HG03064 (cell line): ENCODE data around the gene KIFC3.
"Not testable (repeated sequence)": the region's sequence is repeated elsewhere in the genome, so short reads cannot be mapped to it uniquely, and the experiment has no call there.

Experiments used
- ATAC-seq: cut with Tn5 transposase; IDR thresholded peaks from one replicate; pipeline ENCODE4 v1.9.1; 2021; ENCODE audit warnings: low read depth; ENCODE audit not compliant: unreplicated experiment

The KIFC3 gene

DNA sequence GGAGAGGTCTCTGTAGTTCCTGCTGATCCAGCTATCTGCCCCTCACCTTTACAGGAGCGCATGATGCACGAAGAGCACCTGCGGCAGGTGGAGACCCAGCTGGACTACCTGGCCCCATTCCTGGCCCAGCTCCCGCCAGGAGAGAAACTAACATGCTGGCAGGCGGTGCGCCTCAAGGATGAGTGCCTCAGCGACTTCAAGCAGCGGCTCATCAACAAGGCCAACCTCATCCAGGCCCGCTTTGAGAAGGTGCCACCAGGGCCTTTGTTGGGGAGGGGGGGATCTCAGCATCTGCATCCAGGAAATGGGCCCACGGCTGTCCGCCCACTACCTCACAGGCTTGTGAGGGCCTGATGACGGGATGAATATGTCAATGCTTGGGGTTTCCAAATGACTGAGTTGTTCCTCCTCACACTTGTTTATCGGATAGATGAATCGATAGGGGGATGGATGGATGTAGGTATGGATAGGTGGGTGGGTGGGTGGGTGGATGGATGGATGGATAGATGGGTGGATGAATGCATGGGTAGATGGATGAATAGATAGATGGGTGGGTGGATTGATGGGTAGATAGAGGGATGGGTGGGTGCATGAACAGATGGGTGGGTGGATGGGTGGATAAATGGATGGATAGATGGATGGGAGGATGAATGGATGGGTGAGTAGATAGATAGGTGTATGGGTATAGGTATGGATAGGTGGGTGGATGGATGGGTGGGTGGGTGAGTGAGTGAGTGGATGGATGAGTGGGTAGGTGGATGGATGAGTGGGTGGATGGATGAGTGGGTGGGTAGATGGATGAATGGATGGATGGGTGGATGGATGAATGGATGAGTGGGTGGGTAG lies 73.7 kb downstream of the KIFC3 start:
- ATAC-seq = no peak

DNA sequence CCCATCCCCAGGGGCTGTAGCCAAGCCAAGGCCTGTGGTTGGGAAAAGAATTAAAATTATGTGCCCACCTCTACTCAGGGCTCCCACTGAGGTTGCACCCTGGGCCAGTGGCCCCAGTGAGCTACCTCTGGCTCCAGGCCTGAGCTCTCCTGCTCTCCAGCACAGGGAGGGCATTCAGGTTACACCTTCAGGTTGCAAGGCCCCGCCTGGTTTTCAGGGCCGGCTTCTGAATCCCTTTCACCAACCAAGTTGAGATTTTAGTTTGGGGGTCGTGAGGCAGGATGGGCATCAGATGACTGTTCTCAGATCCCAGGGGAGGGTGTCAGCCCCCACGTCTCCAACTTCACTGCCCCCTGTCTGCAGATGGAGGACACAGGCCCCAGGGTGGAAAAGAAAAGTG lies 74.7 kb downstream of the KIFC3 start:
- ATAC-seq = no peak

DNA sequence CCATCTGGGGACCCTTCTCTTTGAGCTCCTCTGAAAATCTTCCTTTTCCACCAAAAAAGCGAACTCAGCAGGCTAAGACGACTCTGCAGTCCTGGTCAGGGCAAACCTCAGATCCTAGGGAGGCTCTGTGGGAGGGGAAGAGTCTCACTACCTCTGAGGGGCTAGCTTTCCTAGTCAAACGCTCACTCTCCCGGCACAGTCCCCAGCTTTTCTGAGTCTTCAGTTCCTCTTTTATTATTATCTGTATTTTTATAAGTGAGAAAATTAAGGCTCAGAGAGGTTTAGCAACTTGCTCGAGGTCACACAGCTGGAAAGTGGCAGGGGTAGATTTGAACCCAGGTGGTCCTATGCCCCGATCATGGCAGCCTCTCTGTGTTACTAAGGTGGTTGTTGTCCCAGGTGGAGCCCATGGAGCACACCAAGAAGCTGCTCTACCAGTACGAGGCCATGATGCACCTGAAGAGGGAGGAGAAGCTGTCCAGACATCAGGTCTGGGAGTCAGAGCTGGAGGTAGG lies 75.8 kb downstream of the KIFC3 start:
- ATAC-seq = no peak

DNA sequence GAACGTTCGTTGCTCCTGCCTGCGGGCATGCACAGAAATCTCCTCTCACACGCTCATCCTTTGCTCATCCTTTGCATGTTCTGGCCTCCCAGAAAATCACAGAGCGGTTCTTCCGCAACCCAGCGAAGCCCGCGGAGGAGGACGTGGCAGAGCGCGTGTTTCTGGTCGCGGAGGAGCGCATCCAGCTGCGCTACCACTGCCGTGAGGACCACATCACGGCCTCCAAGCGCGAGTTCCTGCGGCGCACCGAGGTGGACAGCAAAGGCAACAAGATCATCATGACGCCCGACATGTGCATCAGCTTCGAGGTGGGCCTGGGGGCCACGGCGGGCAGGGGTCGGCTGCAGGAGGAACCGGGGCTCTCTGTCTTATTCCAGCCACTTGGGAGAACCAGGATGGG lies 76.3 kb downstream of the KIFC3 start:
- ATAC-seq = no peak

DNA sequence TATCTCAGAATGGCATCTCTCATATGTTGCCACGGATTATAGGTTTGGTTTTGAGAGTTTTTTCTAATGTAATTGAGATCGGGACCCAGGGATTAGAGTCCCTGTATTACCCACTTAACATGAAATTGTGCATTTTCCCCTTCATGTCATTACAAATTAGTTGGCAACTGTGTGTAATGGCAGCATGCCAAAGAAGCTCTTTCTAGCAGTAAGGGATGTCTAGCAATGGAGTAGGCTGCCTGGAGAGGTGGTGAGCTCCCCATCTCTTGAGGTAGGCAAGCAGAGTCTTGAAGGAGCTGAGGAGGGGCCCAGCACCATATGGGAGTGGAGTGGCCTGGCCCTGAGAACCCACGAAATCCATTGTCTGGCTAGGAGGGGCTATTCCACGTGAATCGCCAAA lies 76.7 kb downstream of the KIFC3 start:
- no peak for ATAC-seq

DNA sequence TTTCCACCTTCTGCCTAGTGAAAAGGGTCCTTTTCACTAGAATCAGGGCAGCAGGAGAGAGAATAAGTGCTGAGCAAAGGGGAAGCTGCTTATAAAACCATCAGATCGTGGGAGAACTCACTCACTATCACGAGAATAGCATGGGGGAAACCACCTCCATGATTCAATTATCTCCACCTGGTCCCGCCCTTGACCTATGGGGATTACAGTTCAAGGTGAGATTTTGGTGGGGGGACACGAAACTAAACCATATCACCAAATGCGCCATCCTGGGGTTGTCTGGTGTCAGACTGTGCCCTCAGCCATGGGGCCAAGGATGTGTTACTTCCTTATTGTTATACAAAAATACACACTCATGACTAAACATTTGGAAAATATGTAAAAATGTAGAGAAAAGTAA lies 77.1 kb downstream of the KIFC3 start:
- ATAC-seq = no peak

DNA sequence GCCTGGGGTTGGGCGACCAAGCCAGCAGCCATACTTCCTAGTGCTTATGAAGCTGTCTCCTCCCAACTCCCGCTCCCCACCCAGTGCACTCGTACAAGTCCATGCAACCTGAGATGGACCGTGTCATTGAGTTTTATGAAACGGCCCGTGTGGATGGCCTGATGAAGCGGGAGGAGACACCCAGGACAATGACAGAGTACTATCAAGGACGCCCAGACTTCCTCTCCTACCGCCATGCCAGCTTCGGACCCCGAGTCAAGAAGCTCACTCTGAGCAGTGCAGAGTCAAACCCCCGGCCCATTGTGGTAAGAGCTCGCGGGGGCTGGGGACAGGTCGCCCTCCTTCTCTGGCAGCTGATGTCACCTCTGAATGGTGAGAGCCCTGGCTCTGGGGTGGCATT lies 77.8 kb downstream of the KIFC3 start:
- ATAC-seq = no peak

DNA sequence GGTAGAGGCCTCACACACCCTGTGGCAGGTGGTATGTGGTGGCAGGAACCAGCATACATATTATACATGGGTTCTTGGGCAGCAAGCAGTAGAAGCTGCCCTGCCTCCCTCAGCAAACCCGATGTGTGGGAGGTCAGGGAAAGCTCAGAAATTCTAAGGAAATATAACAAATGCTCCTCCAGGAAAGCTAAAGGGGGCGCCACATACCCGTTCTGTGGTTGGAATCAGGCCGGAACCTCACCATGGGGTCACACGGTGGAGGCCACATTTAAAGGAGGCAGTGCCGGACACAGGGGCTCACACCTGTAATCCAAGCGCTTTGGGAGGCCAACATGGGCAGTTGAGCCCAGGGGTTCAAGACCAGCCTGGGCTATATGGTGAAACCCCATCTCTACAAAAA lies 79.1 kb downstream of the KIFC3 start:
- no peak for ATAC-seq

DNA sequence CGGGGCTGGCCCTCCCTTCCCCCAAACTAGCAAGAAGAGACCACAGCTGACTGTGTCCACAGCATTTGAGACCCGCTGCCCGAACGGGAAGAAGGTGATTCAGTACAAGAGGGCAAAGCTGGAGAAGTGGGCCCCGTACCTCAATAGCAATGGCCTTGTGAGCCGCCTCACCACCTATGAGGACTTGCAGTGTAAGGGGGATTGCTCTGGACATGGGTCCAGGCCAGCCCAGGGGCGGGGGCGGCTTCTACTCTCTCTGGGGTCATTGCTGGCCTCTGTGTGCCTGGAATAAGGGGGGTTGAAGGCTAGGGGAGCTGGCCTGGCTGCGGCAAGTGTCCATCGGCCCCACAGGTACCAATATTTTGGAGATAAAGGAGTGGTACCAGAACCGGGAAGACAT lies 79.6 kb downstream of the KIFC3 start:
- ATAC-seq = no peak

DNA sequence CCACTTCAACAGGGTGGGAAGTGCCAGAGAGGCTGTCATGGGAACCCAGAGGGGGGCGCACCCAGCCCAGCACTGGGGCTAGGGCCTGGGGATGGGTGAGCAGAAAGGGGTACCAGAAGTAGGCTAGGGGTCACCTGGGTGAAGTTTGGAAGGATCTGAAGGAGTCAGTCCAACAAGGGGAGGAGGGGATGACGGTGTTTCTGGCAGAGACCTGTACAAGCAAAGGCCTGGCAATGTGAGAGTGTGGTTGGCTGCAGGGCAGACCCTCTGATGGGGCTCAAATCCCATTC lies 80.1 kb downstream of the KIFC3 start:
- no peak for ATAC-seq

DNA sequence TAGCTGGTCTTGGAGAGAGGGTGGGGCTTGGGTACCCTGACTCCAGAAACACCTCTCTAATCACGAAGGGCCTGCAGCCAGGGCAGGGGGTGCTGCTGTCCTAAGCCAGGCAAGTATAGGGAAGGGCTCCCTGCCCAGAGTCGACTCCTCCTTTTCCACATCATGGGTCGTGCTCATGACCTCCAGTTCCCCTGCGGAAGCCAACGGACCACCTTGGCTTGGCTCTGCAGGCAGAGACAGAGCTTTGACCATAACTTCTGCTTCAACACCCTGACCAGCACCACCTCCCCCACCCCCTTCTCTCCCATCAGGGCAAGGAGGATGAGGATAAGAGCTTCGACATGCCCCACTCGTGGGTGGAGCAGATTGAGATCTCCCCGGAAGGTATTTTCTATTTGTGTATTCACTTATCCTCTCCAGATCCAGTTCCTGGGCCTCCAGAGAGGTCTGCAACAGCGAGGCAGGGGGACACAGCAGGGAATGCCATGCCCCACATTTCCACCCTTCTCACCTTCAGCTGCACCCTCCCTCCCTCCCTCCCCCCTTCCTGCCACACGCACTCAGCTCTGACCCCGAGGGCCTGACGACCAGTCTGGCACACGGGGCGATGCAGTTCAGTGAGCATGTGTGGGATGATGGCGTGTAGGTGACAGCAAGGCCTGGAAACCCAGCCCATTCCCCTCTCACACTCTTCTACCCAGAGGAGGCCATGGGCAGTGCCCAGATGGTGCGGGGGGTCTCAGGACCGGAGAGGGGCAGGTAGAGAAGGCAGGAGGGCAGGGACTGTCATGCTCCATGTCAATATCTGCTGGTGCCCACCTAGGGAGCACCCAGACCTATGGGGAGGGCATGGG lies 80.7 kb downstream of the KIFC3 start:
- no peak for ATAC-seq

DNA sequence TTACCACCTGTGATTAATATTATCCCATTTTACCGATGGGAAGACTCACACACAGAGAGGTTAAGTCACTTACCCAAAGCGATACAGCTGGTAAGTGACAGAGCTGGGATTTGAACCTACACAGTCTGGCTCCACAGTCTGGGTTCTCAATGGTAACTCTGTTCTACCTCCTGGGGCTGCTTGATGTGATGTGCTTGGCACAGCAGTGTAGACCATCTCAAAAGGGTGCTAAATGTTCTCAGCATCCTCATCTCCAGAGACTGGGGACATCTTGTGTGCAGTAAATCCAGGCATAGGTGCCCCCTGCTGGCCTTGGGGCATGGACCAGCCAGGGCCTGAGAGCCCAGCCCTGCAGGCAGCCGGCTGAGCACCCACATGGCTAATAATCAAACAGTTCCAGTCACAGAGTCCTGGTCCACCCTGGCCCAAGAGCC lies 82.1 kb downstream of the KIFC3 start:
- ATAC-seq = no peak

DNA sequence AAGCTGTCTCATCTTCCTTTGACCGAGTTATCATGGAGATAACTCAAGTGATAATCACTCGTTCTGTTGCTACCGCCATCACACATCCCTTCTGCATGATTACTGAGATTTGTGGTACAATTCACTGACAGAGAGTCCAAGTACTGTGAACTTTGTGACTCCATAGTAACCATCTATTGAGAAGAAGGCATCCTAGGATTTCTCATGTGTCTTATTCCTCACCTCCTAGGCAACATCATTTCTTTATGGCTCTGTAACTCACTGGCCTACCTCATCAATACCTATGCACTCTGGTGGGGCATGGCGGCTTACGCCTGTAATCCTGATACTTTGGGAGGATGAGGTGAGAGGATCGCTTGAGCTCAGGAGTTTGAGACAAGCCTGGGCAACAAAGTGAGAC lies 88.2 kb downstream of the KIFC3 start:
- ATAC-seq = no peak

DNA sequence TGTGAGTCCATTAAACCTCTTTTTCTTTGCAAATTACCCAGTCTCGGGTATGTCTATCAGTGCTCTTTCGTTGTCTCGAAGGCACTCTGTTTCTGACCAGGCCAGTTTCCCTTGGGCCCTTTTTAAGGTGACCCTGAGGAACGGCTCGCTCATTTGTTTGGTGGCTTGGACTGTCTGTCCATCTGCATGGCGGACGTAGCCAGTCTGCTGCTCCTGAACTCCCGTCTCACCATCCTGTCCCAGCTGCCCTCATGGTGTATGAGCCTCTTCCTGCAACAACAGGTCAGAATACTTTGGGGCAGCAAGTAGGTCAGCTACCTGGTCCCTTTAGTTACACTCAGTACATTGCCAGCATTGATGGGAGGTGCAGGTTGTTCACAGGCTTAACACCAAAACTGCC lies 88.7 kb downstream of the KIFC3 start:
- ATAC-seq = no peak

DNA sequence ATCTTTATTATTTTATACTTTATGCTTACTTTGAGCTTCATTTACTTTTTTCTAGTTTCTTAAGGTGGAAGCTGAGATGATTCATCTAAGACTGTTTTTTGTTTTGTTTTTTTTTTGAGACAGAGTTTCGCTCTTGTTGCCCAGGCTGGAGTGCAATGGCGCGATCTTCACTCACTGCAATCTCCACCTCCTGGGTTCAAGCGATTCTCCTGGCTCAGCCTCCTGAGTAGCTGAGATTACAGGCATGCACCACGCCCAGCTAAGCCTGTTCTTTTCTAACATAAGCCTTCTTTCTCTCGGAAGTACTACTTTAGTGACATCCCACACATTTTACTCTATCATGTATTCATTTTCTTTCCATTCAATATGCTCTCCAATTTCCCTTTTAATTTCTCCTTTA lies 89.7 kb downstream of the KIFC3 start:
- not testable (repeated sequence) for ATAC-seq

DNA sequence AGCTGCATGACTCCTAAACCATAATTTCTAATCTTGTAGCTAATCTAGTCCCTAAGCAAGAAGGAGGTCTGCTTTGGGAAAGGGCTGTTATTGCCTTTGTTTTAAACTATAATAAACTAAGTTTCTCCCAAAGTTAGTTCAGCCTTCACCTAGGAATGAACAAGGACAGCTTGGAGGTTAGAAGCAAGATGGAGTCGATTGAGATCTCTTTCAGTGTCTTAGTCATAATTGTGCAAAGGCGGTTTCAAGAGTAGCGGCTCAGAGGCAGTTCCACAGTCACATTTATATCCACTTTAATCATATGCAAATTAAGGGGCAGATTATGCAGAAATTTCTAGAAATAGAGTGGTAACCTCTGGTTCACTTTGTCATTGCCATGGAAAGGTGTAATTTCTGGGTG lies 90.3 kb downstream of the KIFC3 start:
- no peak for ATAC-seq

DNA sequence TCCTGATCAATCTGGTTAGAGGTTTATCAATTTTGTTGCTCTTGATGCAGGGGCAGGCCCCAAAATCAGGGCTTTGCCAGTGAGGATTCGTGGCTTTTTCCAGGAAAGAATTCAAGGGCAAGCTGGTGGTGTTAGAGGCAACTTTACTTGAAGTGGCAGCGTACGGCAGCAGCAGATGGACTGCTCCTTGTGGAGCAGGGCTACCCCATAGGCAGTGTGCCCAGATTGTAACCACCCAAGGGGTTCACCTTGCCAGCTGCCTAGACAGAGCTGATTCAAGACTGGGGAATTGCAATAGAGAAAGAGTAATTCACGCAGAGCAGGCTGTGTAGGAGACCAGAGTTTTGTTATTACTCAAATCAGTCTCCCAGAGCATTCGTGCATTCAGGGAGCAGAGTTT lies 90.9 kb downstream of the KIFC3 start:
- no peak for ATAC-seq

DNA sequence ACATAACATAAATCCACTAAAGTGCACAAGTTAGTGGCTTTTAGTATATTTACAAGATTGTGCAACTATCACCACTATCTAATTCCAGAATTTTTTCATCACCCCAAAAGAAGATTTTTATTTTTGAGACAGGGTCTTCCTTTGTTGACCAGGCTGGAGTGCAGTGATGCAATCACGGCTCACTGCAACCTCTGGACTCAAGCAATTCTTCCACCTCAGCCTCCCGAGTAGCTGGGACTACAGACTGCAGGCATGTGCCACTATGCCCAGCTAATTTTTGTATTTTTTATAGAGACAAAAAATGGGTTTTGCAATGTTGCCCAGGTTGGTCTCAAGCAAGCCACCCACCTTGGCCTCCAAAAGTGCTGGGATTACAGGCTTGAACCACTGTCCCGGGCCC lies 92.6 kb downstream of the KIFC3 start:
- ATAC-seq = no peak
